ENCODE results near the gene NDEL1.

The NDEL1 gene

DNA sequence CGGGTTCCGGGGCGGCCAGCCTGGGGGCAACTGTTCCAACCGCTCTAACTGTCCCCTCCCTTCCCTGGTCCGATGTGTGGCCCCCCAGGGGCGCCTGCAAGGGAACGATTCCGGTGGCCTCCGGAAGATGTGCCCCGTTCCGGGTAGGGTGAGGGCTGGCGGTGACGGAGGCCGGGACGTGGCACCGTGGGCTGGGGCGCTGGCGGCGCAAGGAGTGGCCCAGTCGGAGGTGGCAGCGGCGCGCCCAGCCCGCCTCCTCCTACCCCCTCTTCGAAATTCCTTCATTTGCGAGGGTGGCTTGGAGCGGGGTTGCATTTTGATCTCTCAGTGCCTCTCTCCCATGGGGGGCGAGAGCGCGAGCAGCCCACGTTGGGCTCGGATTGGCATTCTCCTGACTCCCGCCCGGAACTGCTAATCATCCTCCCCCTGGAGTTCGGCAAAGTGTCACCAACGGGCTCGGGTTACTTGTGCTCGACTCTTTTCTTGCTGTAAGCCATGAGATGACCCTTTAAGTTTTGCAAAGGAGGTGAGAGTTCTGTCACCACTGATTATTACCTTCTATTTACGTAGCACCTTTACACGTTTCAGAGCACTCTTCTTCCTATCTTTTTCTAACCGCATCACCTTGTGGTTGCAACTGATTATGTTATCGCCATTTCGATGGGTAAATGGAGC, 622 bp downstream of the NDEL1 start:
- no peaks in the 10 kb centered on the region for H3K9me3 Mint-ChIP-seq
- H3K4me3 Mint-ChIP-seq: peak overlapping the region; percentile 96
- H3K36me3 Mint-ChIP-seq: peaks cover 48% of the 10 kb centered on the region
- H3K27ac Mint-ChIP-seq: peak overlapping the region; percentile 96
- ATAC-seq: peak; percentile 82
- DNase-seq (ENCODE audit: low spot score in 2 of 2): peak; percentile 56 to 84
- H3K4me1 Mint-ChIP-seq: peaks cover 28% of the 10 kb centered on the region

GRCh38 chr17:8436844-8437171, 1.1 kb downstream of the NDEL1 start:
- Mint-ChIP-seq H3K27ac (peak overlapping the region; percentile 96), H3K4me3 (peak overlapping the region; percentile 96), H3K36me3 (peaks cover 49% of the 10 kb centered on the region), H3K9me3 (no peaks in the 10 kb centered on the region), H3K4me1 (peaks cover 33% of the 10 kb centered on the region)
- no peak for ATAC-seq
- DNase-seq (ENCODE audit: low spot score in 2 of 2): no peak

GRCh38 chr17:8438441-8438840, 2.8 kb downstream of the NDEL1 start:
- Mint-ChIP-seq H3K4me3 (peak overlapping the region; percentile 96), H3K9me3 (no peaks in the 10 kb centered on the region), H3K36me3 (peaks cover 65% of the 10 kb centered on the region), H3K4me1 (peaks cover 43% of the 10 kb centered on the region), H3K27ac (no peak overlapping the region)
- ATAC-seq: no peak
- no peak for DNase-seq (ENCODE audit: low spot score in 2 of 2)

- no peak overlapping the region for H3K4me3 Mint-ChIP-seq
Measured at GRCh38 chr17:8439681-8440080, 4.0 kb downstream of the NDEL1 start.

GRCh38 chr17:8441690-8442089, 6.0 kb downstream of the NDEL1 start:
- Mint-ChIP-seq H3K27ac (peak overlapping the region; percentile 45), H3K4me1 (peaks cover 48% of the 10 kb centered on the region), H3K36me3 (peaks cover 87% of the 10 kb centered on the region), H3K4me3 (no peak overlapping the region), H3K9me3 (no peaks in the 10 kb centered on the region)
- DNase-seq (ENCODE audit: low spot score in 2 of 2): no peak
- no peak for ATAC-seq

More at GRCh38 chr17:8439681-8440080, 4.0 kb downstream of the NDEL1 start:
- peaks cover 77% of the 10 kb centered on the region for H3K36me3 Mint-ChIP-seq
- peaks cover 52% of the 10 kb centered on the region for H3K4me1 Mint-ChIP-seq
- H3K9me3 Mint-ChIP-seq: no peaks in the 10 kb centered on the region
- ATAC-seq (no peak), DNase-seq (ENCODE audit: low spot score in 2 of 2) (no peak)
- no peak overlapping the region for H3K27ac Mint-ChIP-seq

DNA sequence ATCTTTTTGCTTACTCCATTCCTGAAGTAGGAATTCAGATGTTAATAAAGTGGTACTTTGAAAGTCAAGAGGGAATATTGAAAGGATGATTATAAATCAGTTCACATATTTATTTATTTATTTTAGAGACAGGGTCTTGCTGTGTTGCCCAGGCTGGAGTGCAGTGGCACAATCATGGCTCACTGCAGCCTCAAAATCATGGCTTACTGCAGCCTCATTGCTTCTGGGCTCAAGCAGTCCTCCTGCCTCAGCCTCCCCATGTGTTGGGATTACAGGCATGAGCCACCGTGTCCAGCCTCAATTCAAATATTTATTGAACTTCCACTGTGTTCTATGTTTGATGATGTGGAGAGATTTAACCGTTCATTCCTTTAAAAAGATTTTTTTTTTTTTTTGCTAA, 6.6 kb downstream of the NDEL1 start:
- H3K4me1 Mint-ChIP-seq: peaks cover 45% of the 10 kb centered on the region
- H3K27ac Mint-ChIP-seq: no peak overlapping the region
- no peaks in the 10 kb centered on the region for H3K9me3 Mint-ChIP-seq
- peaks cover 93% of the 10 kb centered on the region for H3K36me3 Mint-ChIP-seq
- no peak for ATAC-seq
- no peak for DNase-seq (ENCODE audit: low spot score in 2 of 2)
- H3K4me3 Mint-ChIP-seq: no peak overlapping the region

DNA sequence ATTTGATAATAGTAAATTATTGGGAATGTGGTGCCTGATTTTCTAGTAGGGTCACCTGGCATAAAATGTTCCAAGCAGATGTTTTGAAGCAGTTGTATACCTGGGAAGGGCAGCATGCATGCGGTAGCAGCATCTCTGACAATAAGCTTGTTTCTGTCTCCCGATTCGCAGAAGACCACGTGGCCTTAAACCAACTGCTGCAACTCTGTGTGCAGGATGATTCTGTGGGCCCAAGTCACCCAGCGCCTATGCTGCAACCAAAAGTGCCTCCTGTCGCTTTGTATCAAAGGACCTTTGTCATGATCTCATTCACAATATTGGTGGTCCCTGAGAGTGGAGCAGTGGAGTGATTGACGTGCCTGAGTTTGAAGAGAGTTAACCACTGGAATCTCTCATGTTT, 8.1 kb downstream of the NDEL1 start:
- no peaks in the 10 kb centered on the region for H3K9me3 Mint-ChIP-seq
- H3K36me3 Mint-ChIP-seq: peaks cover 95% of the 10 kb centered on the region
- peaks cover 41% of the 10 kb centered on the region for H3K4me1 Mint-ChIP-seq
- ATAC-seq (no peak), DNase-seq (ENCODE audit: low spot score in 2 of 2) (no peak)
- H3K4me3 Mint-ChIP-seq: no peak overlapping the region
- H3K27ac Mint-ChIP-seq: peak overlapping the region; percentile 20

GRCh38 chr17:8444494-8444893, 8.8 kb downstream of the NDEL1 start:
- no peak for DNase-seq (ENCODE audit: low spot score in 2 of 2)
- peak overlapping the region; percentile 20 for H3K27ac Mint-ChIP-seq
- no peak overlapping the region for H3K4me3 Mint-ChIP-seq
- H3K9me3 Mint-ChIP-seq: no peaks in the 10 kb centered on the region
- peaks cover 95% of the 10 kb centered on the region for H3K36me3 Mint-ChIP-seq
- ATAC-seq: no peak
- peaks cover 39% of the 10 kb centered on the region for H3K4me1 Mint-ChIP-seq

DNA sequence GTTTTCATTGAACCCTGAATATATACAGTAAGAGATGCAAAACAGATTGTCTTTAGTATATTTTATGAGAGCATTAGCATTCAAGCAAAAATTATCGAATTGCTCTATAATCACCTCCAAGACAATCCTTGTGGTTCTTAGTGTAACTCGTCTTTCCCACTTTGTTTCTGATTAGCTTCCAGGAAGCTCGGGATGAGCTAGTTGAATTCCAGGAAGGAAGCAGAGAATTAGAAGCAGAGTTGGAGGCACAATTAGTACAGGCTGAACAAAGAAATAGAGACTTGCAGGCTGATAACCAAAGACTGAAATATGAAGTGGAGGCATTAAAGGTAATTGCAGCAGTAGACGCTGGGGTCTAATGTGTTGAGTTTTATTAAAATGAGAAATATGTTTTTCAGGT, 9.9 kb downstream of the NDEL1 start:
- no peak for DNase-seq (ENCODE audit: low spot score in 2 of 2)
- ATAC-seq: no peak
- H3K4me3 Mint-ChIP-seq: no peak overlapping the region
- no peaks in the 10 kb centered on the region for H3K9me3 Mint-ChIP-seq
- H3K36me3 Mint-ChIP-seq: peaks cover 95% of the 10 kb centered on the region
- no peak overlapping the region for H3K27ac Mint-ChIP-seq
- H3K4me1 Mint-ChIP-seq: peaks cover 32% of the 10 kb centered on the region

- DNase-seq (ENCODE audit: low spot score in 2 of 2) (no peak), ATAC-seq (no peak)
- Mint-ChIP-seq H3K9me3 (no peaks in the 10 kb centered on the region), H3K4me3 (no peak overlapping the region), H3K4me1 (peaks cover 15% of the 10 kb centered on the region), H3K27ac (no peak overlapping the region), H3K36me3 (peaks cover 100% of the 10 kb centered on the region)
Measured at GRCh38 chr17:8447799-8448198, 12.1 kb downstream of the NDEL1 start.

DNA sequence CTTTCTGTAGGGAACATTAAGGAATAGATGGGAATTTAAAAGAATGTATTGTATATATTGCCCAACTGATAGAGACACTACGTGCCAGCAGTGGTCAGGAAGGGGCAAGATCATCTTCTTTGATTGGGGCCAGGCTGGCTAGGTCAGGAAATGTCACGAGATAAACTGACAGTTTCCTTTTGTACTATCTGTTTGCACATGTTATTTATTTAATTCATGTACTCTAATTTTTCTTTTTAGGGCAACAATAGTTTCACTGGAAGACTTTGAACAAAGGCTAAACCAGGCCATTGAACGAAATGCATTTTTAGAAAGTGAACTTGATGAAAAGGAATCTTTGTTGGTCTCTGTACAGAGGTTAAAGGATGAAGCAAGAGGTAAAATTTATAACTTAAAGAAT, 12.6 kb downstream of the NDEL1 start:
- DNase-seq (ENCODE audit: low spot score in 2 of 2) (no peak), ATAC-seq (no peak)
- H3K36me3 Mint-ChIP-seq: peaks cover 100% of the 10 kb centered on the region
- no peaks in the 10 kb centered on the region for H3K9me3 Mint-ChIP-seq
- no peak overlapping the region for H3K4me3 Mint-ChIP-seq
- H3K4me1 Mint-ChIP-seq: peaks cover 10% of the 10 kb centered on the region
- H3K27ac Mint-ChIP-seq: no peak overlapping the region

GRCh38 chr17:8451933-8452614, 16.4 kb downstream of the NDEL1 start:
- ATAC-seq (no peak), DNase-seq (ENCODE audit: low spot score in 2 of 2) (no peak)
- Mint-ChIP-seq H3K9me3 (no peaks in the 10 kb centered on the region), H3K4me1 (peaks cover 11% of the 10 kb centered on the region), H3K27ac (no peak overlapping the region), H3K4me3 (no peak overlapping the region), H3K36me3 (peaks cover 100% of the 10 kb centered on the region)

- Mint-ChIP-seq H3K27ac (no peak overlapping the region), H3K4me3 (no peak overlapping the region)
Measured at GRCh38 chr17:8453326-8453725, 17.6 kb downstream of the NDEL1 start.

DNA sequence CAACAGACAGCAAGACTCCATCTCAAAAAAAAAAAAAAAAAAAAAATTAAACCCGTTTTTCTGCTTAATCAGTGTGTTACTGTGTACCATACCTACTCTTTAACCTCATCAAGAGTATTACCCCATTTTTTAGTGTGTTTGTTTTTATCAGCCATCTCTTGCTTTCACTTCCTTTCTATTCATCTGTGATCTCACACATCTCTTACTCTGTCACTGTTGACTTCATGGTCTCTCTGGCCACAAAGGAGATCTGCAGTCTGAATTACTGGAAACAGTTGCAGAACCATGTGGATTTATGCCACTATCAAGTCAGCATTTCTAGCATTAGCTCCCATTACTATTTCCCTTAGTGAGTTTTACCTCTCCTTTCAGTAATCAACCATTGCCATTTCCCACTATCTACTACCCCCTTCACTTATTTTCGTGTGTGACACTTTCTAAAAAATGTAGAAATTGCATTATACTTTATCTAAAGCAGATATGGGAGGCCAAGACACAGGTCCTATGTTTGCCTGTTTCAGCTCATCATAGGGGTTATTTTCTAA, 20.1 kb downstream of the NDEL1 start:
- H3K36me3 Mint-ChIP-seq: peaks cover 100% of the 10 kb centered on the region
- H3K4me3 Mint-ChIP-seq: no peak overlapping the region
- no peak for DNase-seq (ENCODE audit: low spot score in 2 of 2)
- no peaks in the 10 kb centered on the region for H3K9me3 Mint-ChIP-seq
- H3K27ac Mint-ChIP-seq: peak overlapping the region; percentile 5
- peaks cover 26% of the 10 kb centered on the region for H3K4me1 Mint-ChIP-seq
- ATAC-seq: no peak

More at GRCh38 chr17:8453326-8453725, 17.6 kb downstream of the NDEL1 start:
- peaks cover 23% of the 10 kb centered on the region for H3K4me1 Mint-ChIP-seq
- DNase-seq (ENCODE audit: low spot score in 2 of 2): no peak
- peaks cover 100% of the 10 kb centered on the region for H3K36me3 Mint-ChIP-seq
- no peak for ATAC-seq
- no peaks in the 10 kb centered on the region for H3K9me3 Mint-ChIP-seq

GRCh38 chr17:8458128-8458527, 22.4 kb downstream of the NDEL1 start:
- no peak for DNase-seq (ENCODE audit: low spot score in 2 of 2)
- Mint-ChIP-seq H3K27ac (peak overlapping the region; percentile 15), H3K4me3 (no peak overlapping the region), H3K9me3 (no peaks in the 10 kb centered on the region), H3K36me3 (peaks cover 100% of the 10 kb centered on the region), H3K4me1 (peaks cover 34% of the 10 kb centered on the region)
- no peak for ATAC-seq

- Mint-ChIP-seq H3K36me3 (peaks cover 96% of the 10 kb centered on the region), H3K9me3 (no peaks in the 10 kb centered on the region), H3K4me3 (no peak overlapping the region), H3K4me1 (peaks cover 44% of the 10 kb centered on the region), H3K27ac (no peak overlapping the region)
- DNase-seq (ENCODE audit: low spot score in 2 of 2): no peak
- ATAC-seq: no peak
Measured at GRCh38 chr17:8459107-8459506, 23.4 kb downstream of the NDEL1 start.

Measured in stimulated activated effector memory CD8-positive, alpha-beta T cell treated with anti-CD3 and anti-CD28 coated beads, Interleukin-12 subunit alpha, Interleukin-12 subunit beta, amount 100 ng/mL, for 72 hours (primary cell).